ENCODE results near the gene DSC3.

GRCh38 chr18:30992231-30992630 is 50.3 kb downstream of the DSC3 start:
- TF ChIP-seq CTCF (IDR thresholded peaks at IDR 0.05), result no peak
- TF ChIP-seq EP300 (IDR thresholded peaks at IDR 0.05), result no peak

Data from ovary (tissue), 3 donors.